GM19397 (cell line): ENCODE measurements around the gene TOMM6.
A peak's percentile ranks its signal among the peaks of the same experiment; 100 is the strongest.
"Not testable (repeated sequence)": the region's sequence is repeated elsewhere in the genome, so short reads cannot be mapped to it uniquely, and the experiment has no call there.

Source experiments
- ATAC-seq: cut with Tn5 transposase; IDR thresholded peaks from one replicate; pipeline ENCODE4 v1.9.1; 2021; ENCODE audit warnings: mild to moderate bottlenecking, moderate library complexity; ENCODE audit not compliant: unreplicated experiment

TOMM6 gene

GRCh38 chr6:41783106-41783780 is 4.3 kb upstream of the TOMM6 start:
- ATAC-seq: no peak

GRCh38 chr6:41784581-41785171 is 2.8 kb upstream of the TOMM6 start:
- no peak for ATAC-seq

- ATAC-seq: no peak
Measured at GRCh38 chr6:41785254-41785653, 2.2 kb upstream of the TOMM6 start.

- no peak for ATAC-seq
Measured at GRCh38 chr6:41785689-41786450, 1.6 kb upstream of the TOMM6 start.

- peak; percentile 65 for ATAC-seq
Measured at GRCh38 chr6:41786451-41787218, 859 bp upstream of the TOMM6 start.

GRCh38 chr6:41789390-41789724 is 1.9 kb downstream of the TOMM6 start:
- no peak for ATAC-seq

GRCh38 chr6:41790045-41790444 is 2.6 kb downstream of the TOMM6 start:
- no peak for ATAC-seq

- no peak for ATAC-seq
Measured at GRCh38 chr6:41791305-41791704, 3.8 kb downstream of the TOMM6 start.

GRCh38 chr6:41791984-41792383 is 4.5 kb downstream of the TOMM6 start:
- no peak for ATAC-seq

- no peak for ATAC-seq
Measured at GRCh38 chr6:41796474-41796873, 9.0 kb downstream of the TOMM6 start.

GRCh38 chr6:41798901-41799558 is 11.5 kb downstream of the TOMM6 start:
- no peak for ATAC-seq

GRCh38 chr6:41799559-41799911 is 12.0 kb downstream of the TOMM6 start:
- ATAC-seq: no peak

- ATAC-seq: no peak
Measured at GRCh38 chr6:41801380-41801779, 13.9 kb downstream of the TOMM6 start.

GRCh38 chr6:41805830-41806774 is 18.6 kb downstream of the TOMM6 start:
- ATAC-seq: no peak

- ATAC-seq: no peak
Measured at GRCh38 chr6:41811095-41811494, 23.6 kb downstream of the TOMM6 start.

GRCh38 chr6:41811946-41812345 is 24.5 kb downstream of the TOMM6 start:
- ATAC-seq: not testable (repeated sequence)

GRCh38 chr6:41813469-41813868 is 26.0 kb downstream of the TOMM6 start:
- ATAC-seq: no peak

- ATAC-seq: no peak
Measured at GRCh38 chr6:41813956-41814355, 26.5 kb downstream of the TOMM6 start.

GRCh38 chr6:41814629-41815028 is 27.1 kb downstream of the TOMM6 start:
- ATAC-seq: no peak

- no peak for ATAC-seq
Measured at GRCh38 chr6:41815587-41815986, 28.1 kb downstream of the TOMM6 start.
